Adipose tissue (tissue), 3 donors: Measurements from ENCODE around the gene SWI5. TPM values are rescaled to one million over a fixed set of nuclear protein-coding genes. Genes with fewer than 3 reads are reported as not detected.

Source experiments
- H3K27ac ChIP-seq: one replicate; pipeline ENCODE4 v1.5.1; 2013; ENCODE audit warnings: low read depth, low read length
- WGBS, 3 donors: extraction: QIAGEN DNeasy Blood & Tissue Kit; methylation state at CpG; one replicate each; pipeline ENCODE4 v1.1.7; 2013; 5-methylcytosine and 5-hydroxymethylcytosine counted together
- polyA plus RNA-seq, 3 donors: library from polyadenylated mRNA; stranded (reverse); fragments of 200-250 nt; gene quantifications; one replicate each; pipeline ENCODE4 v1.2.3, GENCODE V29; 2013
- donor health status: healthy with polysubstance abuse.
- donor health status: Bipolar disorder and iron deficiency.
- donor health status: healthy.

SWI5 gene
- polyA plus RNA-seq, 3 donors = 19.4 to 45.3 (median 27.9) TPM

DNA sequence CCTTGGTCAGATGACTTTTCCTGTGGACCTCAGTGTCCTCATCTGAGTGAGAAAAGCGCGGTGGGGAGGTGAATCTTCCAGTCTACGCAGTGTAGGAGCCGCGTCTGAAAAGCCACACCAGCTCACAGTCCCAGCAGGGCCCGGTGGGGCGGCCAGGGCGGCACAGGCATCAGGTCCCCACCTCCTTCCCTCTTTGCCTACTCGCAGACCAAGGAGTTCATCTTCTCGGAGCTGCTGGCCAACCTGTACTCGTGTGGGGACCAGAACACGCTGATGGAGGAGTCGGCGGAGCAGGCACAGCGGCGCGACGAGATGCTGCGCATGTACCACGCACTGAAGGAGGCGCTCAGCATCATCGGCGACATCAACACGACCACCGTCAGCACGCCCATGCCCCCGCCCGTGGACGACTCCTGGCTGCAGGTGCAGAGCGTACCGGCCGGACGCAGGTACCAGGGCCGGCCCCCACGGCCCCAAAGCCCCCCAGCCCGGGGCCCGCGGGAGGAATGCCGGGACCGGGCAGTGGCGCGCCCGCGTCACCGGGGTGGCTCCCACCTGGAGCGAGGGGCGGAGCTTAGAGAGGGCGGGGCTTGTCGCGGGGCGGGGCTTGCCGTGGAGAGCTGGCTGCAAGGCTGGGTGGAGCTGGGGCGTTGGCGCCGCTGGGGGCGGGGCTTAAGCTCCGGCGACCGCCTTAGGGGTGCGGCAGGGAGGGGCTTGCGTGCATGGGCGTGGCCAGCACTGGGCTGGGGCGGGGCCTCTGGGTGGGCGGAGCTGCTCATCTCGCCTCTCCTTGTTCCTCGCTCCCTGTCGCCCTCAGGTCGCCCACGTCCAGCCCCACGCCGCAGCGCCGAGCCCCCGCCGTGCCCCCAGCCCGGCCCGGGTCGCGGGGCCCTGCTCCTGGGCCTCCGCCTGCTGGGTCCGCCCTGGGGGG is 25.9 kb upstream of the SWI5 start:
- H3K27ac ChIP-seq = no peak overlapping the region
- 22 to 35% (median 26%) methylated on average over 55 to 81 of the region's 81 CpGs for WGBS, 3 donors

DNA sequence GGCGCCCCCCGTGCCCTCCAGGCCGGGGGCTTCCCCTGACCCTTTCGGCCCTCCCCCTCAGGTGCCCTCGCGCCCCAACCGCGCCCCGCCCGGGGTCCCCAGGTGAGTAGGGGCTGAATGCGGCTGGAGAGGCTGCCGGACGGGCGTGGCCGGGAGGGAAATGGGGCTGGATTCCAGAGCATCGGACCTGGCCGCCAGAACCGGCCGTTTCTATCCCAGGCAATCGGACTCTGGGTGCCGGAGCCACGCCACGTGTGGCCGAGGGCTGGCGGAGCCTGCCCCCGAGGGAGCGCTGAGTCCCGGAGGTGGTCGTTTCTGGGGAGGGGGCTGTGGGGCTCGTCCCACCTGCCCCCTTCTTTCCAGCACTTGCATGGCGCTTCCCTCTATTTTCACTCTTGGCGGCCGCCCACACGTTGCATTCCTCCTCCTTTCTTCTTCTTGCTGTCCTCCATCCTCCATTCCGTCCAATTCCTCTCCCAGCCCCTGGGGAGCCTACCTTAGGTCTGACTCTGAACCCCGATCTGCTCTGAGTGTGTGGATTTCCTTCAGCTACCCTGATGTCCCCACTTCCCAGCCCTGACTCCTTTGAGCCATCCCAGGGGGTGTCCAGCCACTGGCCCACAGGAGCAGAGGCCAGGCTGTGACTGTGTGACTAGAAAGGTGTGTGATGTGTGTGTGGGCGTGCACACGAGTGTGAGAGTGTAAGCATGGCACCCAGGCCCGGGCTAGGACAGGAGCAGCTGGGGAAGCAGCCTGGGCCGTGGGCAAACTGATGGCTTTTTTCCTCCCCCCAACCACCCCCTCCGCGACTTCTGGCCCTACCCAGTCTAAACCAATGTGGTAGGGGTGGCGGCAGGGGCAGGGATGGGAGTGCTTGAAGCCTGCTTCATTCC is 25.0 kb upstream of the SWI5 start:
- H3K27ac ChIP-seq = no peak overlapping the region
- WGBS, 3 donors = 40 to 44% (median 43%) methylated on average over 40 to 43 of the region's 43 CpGs

DNA sequence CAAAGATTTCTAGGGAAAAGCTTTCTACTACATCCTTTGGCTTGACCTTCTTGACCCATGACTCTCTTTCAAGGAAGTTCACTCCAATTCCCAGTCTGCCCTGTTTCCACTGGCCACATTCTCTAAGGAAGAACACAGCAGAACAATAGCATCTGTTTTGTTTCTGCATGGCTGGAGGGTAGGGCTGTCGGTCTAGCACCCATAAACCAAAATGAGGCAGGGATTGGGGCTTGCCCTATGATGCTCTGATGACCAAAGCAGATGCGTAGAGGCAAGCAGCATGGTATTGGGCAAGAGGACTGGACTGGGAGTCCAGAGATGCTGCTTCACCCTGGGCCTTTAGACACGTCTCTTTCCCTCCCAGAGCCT is 24.4 kb upstream of the SWI5 start:
- 61 to 92% (median 76%) methylated on average over 3 of the region's 3 CpGs for WGBS, 3 donors
- H3K27ac ChIP-seq = no peak overlapping the region

DNA sequence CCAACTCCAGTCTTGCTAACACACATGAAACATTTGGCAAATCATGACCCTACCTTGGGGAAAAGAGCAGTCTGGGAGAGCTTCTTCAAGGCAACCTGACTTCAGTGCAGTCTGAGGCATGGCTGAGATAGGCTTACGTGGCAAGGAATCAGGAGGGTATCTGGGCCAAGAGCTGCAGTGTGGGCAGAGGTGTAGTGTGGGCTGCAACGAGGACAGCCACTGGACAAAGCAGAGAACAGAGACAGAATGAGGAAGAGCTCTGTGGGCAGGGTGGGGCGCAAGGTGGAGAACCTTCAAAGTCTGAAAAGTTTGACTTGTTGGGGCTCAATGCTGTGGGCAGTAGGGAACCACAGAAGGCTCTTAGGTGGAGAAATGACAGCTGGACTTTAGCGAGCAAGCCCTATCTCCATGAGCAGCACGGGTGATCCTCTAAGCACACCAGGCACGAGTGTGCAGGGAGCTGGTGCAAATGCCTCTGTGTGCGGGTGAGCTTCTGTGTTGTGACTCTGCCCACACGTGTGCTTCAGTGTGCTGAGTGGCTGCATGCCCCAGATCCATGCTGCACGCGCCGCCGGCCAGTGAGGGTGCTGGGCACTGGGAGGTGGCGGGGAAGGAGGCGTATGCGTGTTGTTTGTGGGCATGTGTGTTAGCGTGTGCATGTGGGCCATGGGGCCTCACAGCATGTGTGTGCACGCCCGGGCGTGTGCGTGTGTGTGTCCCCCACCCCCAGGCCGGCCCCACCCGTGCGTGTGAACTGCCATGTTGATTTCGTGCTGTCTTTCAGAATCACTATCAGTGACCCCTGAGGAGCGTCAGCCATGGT is 23.5 kb upstream of the SWI5 start:
- WGBS, 3 donors = 92 to 93% (median 92%) methylated on average over 25 of the region's 25 CpGs
- no peak overlapping the region for H3K27ac ChIP-seq

DNA sequence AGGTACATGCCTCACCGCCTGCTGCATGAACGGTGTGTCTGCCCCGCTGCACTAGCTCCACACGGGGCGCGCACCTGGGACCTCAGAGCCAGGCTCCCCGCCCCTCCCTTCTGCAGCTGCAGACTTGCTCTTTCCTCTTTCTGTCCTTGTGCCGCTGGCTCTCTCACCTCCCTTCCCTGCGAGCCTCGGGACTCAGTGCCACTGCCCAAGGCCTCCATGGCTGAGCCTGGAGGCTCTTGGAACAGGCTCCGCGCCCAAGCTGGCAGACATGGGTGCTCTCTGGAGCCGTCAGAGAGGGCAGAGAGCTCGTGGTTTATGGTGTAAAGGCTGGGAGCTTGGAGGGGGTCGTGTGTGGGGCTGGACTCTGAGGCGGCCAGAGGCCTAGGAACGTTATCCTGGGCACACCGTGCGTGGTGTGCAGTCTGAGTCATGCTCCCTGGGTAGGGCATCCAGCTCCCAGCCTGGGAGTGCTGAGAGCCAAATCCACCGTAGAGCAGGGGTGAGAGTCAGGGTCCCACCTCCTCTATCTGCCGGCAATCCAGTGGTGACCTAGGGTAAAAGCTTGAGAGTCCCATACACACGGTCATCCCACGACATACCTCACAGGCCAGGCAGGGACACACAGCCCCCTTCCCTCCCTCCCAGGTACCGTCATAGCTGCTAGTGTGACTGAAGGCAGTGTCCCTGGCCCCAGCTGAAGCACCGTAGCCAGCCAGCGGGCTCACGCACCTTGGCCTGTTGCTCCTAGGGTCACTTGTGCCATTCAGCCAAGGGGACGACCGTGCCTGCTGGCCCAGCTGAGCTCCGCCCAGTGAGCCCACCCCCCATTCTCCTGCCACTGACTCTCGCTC is 22.7 kb upstream of the SWI5 start:
- WGBS, 3 donors = 86 to 92% (median 90%) methylated on average over 30 to 31 of the region's 31 CpGs
- H3K27ac ChIP-seq = no peak overlapping the region

DNA sequence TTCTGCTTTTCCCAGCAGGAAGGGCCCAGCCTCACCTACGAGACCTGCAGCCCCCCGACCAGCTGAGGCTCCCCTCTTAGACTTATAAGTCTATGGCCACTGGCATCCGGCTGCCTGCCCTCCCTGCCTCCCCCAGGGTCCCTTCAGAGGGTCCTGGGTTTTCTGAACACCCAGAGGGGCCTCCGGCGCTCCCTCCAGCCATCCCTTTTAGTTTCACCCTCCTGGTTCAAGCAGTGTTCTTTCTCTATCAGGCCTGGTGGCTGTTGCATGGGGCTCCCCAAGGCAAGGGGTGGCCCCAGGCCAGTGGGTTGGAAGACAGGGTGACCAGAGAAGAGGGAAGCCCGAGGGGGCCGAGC is 22.1 kb upstream of the SWI5 start:
- H3K27ac ChIP-seq = no peak overlapping the region
- WGBS, 3 donors = 83 to 94% (median 89%) methylated on average over 7 of the region's 7 CpGs

DNA sequence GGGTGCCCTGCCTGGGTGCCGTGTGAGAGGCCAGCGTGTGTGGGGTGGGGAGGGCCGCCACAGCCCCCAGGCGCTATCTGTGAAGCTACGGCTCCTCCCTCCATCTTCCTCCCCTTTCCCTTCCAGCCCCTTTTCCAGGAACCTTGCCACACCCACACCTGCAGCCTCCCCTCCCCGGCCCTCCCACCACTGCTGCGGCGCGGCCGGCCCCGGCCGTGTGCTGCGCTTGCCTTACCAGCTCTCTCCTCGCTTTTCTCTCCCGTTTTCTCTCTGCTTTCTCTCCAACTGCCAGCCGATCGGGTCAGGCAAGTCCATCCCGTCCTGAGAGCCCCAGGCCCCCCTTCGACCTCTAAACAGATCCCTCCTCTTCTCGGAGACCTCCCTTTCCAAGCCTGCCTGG is 21.7 kb upstream of the SWI5 start:
- 83 to 87% (median 85%) methylated on average over 16 to 20 of the region's 20 CpGs for whole genome bisulfite sequencing, 3 donors
- no peak overlapping the region for H3K27ac ChIP-seq

DNA sequence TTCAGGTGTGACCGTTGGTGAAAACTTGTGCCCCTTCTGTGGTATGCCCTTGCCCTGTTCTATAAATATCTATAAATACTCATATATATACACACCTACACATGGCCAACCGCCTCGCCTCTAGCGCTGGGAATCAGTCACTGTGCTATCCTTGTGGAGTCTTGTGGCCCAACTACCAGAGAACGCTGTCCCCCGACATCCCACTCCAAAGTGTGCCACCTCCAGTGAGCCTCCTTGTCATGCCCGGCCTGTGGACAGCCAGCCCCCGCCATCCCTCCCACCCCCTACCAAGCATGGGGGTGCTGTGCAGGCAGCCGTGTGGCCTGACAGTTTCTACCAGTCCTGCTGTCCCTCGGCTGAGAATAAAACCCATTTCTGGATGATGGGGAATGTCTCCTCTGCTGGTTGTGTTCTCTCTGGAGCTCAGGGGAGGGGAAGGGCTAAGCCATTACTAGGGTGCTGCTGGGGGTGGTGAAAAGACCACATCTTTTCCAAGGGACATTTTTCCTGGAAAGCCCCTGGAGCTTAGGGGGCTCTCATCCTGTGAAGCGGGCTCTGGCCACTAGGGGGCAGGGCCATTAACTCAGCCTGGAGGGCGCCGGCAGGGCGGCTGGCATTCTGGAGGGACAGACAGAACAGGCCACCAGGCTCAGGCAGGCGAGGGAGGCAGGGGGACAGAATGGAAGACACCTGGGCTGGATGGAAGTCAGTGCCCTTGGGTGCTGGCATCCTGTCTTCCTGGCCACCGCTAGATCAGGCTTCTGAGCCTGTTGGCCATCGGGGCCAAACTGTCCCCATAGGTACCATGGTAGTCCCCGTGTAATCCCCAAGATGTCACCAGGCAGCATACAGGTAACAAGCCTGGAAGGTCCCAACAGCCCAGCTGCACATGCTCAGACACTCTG is 21.0 kb upstream of the SWI5 start:
- 64 to 69% (median 67%) methylated on average over 18 of the region's 18 CpGs for WGBS, 3 donors
- no peak overlapping the region for H3K27ac ChIP-seq

DNA sequence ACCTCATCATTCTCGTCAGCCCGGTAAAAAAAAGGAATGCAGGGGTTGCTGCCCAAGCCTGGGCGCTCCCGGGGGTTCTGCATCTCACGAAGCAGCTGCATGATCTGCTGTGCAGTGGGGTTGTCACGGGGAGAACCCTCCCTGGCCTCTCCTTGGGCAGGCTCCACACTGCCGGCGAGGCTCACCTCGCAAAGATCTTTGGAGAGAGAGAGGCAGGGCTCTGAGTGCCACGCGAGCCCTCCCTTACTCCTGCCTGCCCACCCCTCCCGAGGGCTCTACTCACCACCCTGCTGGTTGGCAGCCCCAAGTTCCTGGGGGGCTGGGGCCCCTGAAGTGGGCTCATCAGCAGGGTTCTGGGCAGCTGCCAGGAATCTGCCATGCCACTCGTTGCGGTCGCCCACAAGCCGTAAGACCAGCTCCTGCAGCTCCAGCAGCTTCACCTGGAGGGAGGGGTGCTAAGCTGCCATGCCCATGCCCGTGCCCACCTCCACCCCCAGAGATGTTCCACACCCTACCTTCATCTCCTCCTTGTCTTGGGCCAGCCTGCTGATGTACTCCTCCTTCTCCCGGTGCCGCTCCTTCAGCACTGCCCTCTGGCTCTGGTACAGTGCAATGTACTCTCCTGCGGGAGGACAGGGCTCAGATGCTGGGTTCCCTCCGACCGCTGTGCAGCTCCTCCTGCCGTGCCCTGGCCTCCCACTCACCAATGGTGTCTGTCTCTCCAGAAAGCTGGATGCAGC is 18.8 kb upstream of the SWI5 start:
- WGBS, 3 donors = 79 to 86% (median 86%) methylated on average over 23 of the region's 23 CpGs
- H3K27ac ChIP-seq = no peak overlapping the region

DNA sequence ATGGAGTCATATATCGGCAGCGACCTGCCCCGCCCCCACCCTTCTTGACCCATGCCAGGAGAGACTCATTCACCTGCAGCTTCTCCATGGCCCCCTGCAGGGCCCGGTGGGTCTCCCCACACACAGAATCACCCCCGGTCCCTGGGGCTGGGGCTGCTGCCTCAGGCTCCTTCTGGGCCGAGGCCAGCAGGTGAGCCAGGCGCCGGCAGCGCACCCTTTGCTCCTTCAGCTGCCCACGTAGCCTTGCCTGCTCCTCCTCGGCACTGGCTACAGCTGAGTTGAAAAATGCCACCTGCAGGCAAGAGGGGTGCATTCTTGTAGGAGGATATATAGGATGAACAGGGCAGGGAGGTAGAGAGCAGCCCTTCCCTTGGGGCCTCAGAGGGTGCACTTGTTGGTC is 18.2 kb upstream of the SWI5 start:
- WGBS, 3 donors = 89 to 93% (median 93%) methylated on average over 11 of the region's 11 CpGs
- no peak overlapping the region for H3K27ac ChIP-seq

DNA sequence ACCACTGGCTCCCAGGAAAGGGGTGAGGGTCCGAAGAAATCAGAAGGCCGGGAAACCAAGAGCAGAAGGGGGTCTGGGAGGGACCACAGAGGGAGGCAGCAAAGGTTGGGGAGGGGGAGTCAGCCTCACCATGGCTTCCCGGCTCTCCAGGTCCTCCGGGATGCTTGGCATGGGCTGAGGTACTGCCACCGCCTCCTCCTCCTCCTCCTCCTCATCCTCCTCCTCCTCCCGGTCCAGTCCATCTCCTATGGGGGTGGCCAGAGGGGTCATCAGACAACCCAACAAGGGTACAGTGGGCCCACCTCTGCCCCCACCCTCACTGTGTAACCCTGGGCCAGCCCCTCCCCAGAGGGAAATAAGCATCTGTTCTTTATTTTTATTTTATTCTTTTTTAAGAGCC is 17.8 kb upstream of the SWI5 start:
- H3K27ac ChIP-seq = no peak overlapping the region
- WGBS, 3 donors = 85 to 98% (median 89%) methylated on average over 5 of the region's 6 CpGs

DNA sequence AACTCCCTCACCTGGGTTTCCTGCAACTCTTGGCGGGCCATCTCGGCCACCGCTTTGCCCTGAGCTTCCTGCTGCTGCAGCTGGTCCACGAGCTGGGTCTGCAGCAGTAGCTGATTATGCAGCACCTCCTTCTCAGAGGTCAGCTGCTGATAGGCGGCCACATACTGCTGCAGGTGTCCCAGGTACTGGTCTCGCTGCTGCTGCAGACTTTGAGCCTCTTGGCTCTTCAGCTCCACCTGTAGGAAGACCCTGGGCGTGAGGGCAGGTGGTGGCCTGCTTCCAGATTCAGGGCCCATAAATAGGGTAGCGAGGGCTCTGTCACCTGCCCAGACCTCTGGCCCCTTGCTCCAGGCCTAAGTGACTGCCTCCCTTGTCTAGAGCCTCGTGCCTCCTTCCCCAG is 16.9 kb upstream of the SWI5 start:
- WGBS, 3 donors = 84 to 95% (median 86%) methylated on average over 9 of the region's 9 CpGs
- no peak overlapping the region for H3K27ac ChIP-seq

DNA sequence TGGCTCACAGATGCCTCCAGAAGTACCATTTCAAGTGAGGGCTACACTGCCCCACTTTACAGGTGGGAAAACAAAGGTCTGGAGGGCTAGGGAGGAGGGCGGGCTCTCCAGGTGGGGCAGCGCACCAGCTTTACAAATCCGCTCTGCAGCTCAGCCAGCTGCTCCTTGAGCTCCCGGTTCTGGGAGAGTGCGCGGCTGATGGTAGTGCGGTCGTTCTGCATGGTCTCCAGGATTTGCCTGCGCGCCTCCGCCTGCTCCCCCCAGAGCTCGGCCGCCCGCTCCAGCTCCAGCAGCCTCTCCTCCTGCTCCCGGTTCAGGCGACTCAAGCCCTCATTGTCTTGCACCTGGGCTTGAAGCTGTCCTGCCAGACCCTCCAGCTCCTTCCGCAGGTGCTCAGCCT is 15.7 kb upstream of the SWI5 start:
- H3K27ac ChIP-seq = no peak overlapping the region
- 97 to 99% (median 97%) methylated on average over 16 to 17 of the region's 17 CpGs for WGBS, 3 donors

DNA sequence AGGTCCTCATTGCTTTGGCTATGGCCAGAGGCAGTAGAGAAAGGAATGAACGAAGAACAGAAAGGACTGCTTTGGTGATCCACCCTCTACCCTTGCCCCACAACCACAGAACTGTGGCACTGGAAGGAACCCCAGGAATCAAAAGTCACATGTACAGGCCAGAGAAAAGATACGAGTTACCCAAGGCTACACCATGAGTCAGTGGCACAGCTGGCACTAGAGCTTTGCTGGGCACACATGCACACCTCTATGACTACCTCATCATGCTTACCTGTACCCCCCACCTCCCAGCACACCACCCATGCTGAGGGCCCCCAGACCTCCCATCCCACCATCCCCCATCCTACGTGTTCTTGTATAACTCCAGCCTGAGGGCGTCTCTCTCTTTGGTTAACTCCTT is 13.4 kb upstream of the SWI5 start:
- H3K27ac ChIP-seq = no peak overlapping the region
- 77 to 81% (median 79%) methylated on average over 4 of the region's 4 CpGs for WGBS, 3 donors

DNA sequence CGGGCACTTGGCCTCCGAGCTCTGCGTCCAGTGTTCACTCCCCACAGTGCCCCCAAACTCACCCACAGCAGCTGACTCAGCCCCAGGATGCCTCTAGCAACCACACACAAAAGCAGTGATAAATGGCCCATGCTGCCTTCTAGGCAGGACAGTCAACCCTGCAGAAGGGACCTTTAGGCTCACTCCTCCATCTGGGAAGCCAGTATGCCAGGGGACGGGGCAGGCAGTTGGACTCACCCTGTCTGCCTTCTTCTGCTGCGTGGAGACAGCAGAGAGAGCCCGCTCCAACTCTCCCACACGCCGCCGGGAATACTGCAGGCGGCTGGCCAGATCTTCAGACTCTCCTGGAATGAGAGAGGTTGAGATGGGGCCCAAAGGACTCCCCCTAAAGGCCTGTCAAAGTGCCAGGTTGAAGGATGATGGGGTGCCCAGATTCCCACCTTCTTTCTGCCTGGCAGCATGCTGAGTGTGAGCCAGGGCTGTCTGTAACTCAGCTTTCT is 10.7 kb upstream of the SWI5 start:
- 81 to 92% (median 87%) methylated on average over 10 of the region's 10 CpGs for WGBS, 3 donors
- H3K27ac ChIP-seq = no peak overlapping the region
